Astrocyte (in vitro differentiated cells and primary cell): ENCODE results near the gene BCKDHB.

Experiments used
- CTCF ChIP-seq: IDR thresholded peaks from 2 replicates; pipeline ENCODE4 v1.5.1; 2011; ENCODE audit warnings: low read depth, mild to moderate bottlenecking, inconsistent platforms, low read length, moderate library complexity; ENCODE audit not compliant: insufficient read depth
- EZH2 ChIP-seq: IDR thresholded peaks from 2 replicates; pipeline ENCODE4 v1.6.1; 2012; ENCODE audit warnings: mild to moderate bottlenecking, low read length, inconsistent platforms; ENCODE audit not compliant: insufficient read depth

- no peak for TF ChIP-seq EZH2
- no peak for TF ChIP-seq CTCF
These were observed 117.3 kb downstream of the BCKDHB start for GRCh38 chr6:80223743-80224212.
